Nephron progenitor cell (in vitro differentiated cells): Measurements from ENCODE around the gene RTN4RL1.

ENCODE experiments used
- DNase-seq: peaks from one replicate; pipeline ENCODE4 v3.0.0; 2021
- H3K27ac Mint-ChIP-seq: 2 replicates; pipeline ENCODE4 v1.8.0; 2021; ENCODE audit warnings: mild to moderate bottlenecking, moderate library complexity, mixed read lengths
- H3K27me3 Mint-ChIP-seq: 2 replicates; pipeline ENCODE4 v1.8.0; 2021; ENCODE audit warnings: mild to moderate bottlenecking, low read depth, mixed read lengths; ENCODE audit not compliant: poor library complexity
- H3K36me3 Mint-ChIP-seq: 2 replicates; pipeline ENCODE4 v1.8.0; 2021; ENCODE audit warnings: low read depth, mixed read lengths
- H3K4me1 Mint-ChIP-seq: 2 replicates; pipeline ENCODE4 v1.8.0; 2021; ENCODE audit warnings: mixed read lengths
- H3K4me3 Mint-ChIP-seq: 2 replicates; pipeline ENCODE4 v1.8.0; 2021; ENCODE audit warnings: mild to moderate bottlenecking, moderate library complexity, mixed read lengths
- H3K9me3 Mint-ChIP-seq: 2 replicates; pipeline ENCODE4 v1.8.0; 2021; ENCODE audit warnings: mild to moderate bottlenecking, moderate library complexity, mixed read lengths
- TF ChIP-seq, protein P1 (sequence below): fragments of 200-600 bp; sonication (generic); IDR thresholded peaks from 2 replicates; pipeline ENCODE4 v1.5.0; 2021; ENCODE audit warnings: antibody characterized with exemption

The RTN4RL1 gene

DNA sequence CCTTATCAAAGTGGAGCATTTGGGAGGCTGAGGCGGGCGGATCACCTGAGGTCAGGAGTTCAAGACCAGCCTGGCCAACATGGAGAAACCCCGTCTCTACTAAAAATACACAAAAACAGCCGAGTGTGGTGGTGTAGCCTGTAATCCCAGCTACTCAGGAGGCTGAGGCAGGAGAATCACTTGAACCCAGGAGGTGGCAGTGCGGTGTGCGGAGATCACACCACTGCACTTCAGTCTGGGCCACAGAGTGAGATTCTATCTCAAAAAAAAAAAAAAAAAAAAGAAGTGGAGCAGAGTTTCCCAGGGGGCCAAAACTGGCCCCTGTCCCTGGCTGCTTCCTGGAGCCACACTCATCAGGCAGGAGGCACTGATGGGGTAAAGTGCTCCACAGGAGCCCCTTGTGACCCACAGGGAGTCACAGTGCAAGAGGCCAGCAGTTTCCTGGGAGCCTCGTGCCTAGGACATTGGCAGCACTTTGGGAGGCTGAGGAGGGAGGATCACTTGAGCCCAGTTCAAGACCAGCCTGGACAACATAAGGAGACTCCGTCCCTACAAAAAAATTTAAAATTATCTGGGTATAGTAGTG is 44.4 kb downstream of the RTN4RL1 start:
- no peak for DNase-seq
- H3K4me3 Mint-ChIP-seq, result no peak overlapping the region
- TF ChIP-seq, protein P1, sequence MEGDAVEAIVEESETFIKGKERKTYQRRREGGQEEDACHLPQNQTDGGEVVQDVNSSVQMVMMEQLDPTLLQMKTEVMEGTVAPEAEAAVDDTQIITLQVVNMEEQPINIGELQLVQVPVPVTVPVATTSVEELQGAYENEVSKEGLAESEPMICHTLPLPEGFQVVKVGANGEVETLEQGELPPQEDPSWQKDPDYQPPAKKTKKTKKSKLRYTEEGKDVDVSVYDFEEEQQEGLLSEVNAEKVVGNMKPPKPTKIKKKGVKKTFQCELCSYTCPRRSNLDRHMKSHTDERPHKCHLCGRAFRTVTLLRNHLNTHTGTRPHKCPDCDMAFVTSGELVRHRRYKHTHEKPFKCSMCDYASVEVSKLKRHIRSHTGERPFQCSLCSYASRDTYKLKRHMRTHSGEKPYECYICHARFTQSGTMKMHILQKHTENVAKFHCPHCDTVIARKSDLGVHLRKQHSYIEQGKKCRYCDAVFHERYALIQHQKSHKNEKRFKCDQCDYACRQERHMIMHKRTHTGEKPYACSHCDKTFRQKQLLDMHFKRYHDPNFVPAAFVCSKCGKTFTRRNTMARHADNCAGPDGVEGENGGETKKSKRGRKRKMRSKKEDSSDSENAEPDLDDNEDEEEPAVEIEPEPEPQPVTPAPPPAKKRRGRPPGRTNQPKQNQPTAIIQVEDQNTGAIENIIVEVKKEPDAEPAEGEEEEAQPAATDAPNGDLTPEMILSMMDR, result no peak
- H3K9me3 Mint-ChIP-seq, result no peaks in the 10 kb centered on the region
- H3K36me3 Mint-ChIP-seq, result no peaks in the 10 kb centered on the region
- peaks cover 69% of the 10 kb centered on the region for H3K27me3 Mint-ChIP-seq
- H3K27ac Mint-ChIP-seq, result no peak overlapping the region
- peaks cover 49% of the 10 kb centered on the region for H3K4me1 Mint-ChIP-seq

DNA sequence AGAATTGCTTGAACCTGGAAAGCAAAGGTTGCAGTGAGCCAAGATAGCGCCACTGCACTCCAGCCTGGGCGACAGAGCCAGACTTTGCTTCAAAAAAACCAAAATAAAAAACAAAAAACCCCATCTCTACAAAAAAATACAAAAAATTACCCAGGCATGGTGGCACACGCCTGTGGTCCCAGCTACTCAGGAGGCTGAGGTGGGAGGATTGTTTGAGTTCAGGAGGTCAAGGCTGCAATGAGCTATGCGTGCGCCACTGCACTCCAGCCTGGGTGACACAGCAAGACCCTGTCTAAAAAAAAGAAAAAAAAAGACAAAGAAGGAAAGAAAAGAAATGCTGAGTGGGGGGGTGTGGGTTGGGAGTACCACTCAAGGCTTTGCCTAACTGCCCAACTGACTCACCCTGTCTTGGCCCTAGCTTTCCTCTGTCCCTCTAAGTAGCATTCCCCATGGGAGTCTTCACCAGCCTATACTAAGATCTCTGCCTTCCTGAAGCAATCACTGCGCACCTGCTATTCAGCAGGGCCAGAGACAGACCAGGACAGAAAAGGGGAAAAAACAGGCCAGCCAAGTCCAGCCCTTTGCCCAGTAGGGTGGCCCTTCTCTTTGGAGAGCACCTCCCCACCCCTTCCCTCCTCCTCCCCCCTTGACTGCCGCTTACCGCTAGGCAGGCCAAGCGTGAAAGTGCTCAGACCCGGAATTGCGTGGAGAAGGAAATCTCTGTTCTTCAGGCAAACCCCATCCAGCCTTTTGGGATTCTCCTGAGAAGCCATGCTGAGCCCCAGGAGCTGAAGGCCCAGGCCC is 45.8 kb downstream of the RTN4RL1 start:
- TF ChIP-seq, protein P1, result no peak
- Mint-ChIP-seq H3K4me1 (peaks cover 44% of the 10 kb centered on the region), H3K27me3 (peaks cover 72% of the 10 kb centered on the region), H3K36me3 (no peaks in the 10 kb centered on the region), H3K9me3 (no peaks in the 10 kb centered on the region), H3K27ac (no peak overlapping the region), H3K4me3 (no peak overlapping the region)
- DNase-seq, result peak; percentile 39

DNA sequence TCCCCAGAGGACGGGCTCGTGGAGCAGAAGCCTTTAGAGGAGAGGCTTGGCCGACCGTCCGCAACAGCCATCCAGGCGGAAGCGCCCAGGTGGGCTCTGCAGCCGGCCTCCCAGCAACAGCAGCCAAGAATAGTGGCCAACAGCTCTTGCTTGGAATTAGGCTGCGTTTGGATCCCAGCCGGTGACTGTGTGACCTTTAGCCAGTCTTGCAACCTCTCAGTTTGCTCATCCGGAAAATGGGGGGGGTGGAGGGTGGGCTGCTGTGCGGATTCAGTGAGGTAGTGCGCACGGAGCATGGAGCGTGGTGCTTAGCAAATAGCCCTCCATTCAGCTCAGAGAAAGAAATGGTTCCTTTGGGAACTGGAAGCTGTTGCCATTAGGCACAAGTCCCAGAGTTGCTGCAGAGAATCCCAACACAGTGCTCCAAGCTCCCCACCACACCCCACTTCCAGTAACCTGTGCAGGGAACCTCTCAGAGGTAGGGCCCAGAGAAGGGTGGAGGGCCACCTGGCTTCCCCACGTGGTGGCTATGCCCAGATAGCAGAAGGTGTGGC is 46.7 kb downstream of the RTN4RL1 start:
- Mint-ChIP-seq H3K4me3 (no peak overlapping the region), H3K4me1 (peaks cover 38% of the 10 kb centered on the region)
- TF ChIP-seq, protein P1, result no peak

DNA sequence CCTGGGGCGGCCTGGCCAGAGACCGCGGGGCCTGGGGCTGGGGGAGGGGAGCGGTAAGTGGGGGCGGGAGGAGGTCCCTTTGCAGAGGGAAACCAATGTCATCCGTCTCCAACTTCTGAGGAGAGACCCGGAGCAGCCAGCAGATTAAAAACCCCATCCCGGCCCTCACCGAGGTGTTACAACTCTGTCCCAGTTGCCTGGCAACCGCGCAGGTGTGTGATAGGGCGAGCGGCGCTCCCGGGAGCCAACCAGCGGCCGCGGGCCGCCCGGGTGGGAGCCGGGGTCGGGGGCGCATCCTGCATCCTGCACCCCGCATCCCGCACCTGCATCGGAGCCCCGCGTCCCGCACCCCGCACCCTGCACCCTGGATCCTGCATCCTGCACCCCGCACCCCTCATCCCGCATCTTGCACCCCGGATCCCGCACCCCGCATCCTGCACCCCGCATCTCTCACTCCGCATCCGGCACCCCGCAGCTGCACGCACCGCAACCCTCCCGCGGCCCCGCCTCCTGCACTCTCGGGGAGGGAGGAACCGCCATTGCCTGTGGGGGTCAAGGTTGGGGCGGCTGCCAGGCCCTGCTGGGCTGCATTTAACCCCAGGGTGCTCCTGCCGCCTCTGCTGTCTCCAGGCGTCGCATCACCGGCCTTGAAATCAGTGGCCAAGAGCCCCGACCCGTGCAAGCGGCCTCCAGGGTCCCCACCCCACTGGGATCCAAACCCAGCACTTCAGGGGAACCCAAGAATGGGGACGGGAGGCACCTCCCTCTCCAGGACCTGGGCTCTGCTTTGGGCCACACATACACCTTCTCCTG is 47.3 kb downstream of the RTN4RL1 start:
- Mint-ChIP-seq H3K4me3 (no peak overlapping the region), H3K27me3 (peaks cover 74% of the 10 kb centered on the region), H3K9me3 (no peaks in the 10 kb centered on the region), H3K4me1 (peaks cover 35% of the 10 kb centered on the region), H3K27ac (no peak overlapping the region), H3K36me3 (no peaks in the 10 kb centered on the region)
- peak; percentile 56 for DNase-seq
- TF ChIP-seq, protein P1, result no peak

More for the DNA sequence above, 46.7 kb downstream of the RTN4RL1 start:
- Mint-ChIP-seq H3K36me3 (no peaks in the 10 kb centered on the region), H3K27ac (no peak overlapping the region), H3K9me3 (no peaks in the 10 kb centered on the region), H3K27me3 (peaks cover 77% of the 10 kb centered on the region)
- no peak for DNase-seq

DNA sequence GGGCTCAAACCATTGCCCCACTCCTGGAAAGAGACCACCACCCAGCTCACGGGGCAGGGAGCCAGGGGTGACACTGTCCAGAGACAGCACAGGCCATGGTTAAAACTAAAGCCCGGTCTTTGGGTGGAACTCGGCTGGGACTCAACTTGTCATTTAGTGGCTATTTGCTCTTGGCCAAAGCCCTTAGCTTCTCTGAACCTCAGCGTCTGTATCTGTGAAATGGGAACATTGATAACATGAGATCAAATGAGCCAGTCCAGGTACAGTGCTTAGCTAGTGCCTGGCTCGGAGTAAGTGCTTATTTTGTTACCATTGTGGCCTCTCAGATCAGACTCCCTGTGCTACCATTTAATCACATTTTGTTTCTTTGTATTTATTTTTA is 48.5 kb downstream of the RTN4RL1 start:
- no peaks in the 10 kb centered on the region for H3K9me3 Mint-ChIP-seq
- DNase-seq, result no peak
- peaks cover 72% of the 10 kb centered on the region for H3K27me3 Mint-ChIP-seq
- TF ChIP-seq, protein P1, result no peak
- H3K36me3 Mint-ChIP-seq, result no peaks in the 10 kb centered on the region
- peaks cover 32% of the 10 kb centered on the region for H3K4me1 Mint-ChIP-seq
- no peak overlapping the region for H3K27ac Mint-ChIP-seq
- H3K4me3 Mint-ChIP-seq, result no peak overlapping the region
